GM21515 (cell line): ENCODE data around the gene HMBS.
A peak's percentile ranks its signal among the peaks of the same experiment; 100 is the strongest.
"Not testable (repeated sequence)": the region's sequence is repeated elsewhere in the genome, so short reads cannot be mapped to it uniquely, and the experiment has no call there.

Source experiments
- ATAC-seq: cut with Tn5 transposase; IDR thresholded peaks from one replicate; pipeline ENCODE4 v1.9.1; 2021; ENCODE audit not compliant: unreplicated experiment

The HMBS gene

DNA sequence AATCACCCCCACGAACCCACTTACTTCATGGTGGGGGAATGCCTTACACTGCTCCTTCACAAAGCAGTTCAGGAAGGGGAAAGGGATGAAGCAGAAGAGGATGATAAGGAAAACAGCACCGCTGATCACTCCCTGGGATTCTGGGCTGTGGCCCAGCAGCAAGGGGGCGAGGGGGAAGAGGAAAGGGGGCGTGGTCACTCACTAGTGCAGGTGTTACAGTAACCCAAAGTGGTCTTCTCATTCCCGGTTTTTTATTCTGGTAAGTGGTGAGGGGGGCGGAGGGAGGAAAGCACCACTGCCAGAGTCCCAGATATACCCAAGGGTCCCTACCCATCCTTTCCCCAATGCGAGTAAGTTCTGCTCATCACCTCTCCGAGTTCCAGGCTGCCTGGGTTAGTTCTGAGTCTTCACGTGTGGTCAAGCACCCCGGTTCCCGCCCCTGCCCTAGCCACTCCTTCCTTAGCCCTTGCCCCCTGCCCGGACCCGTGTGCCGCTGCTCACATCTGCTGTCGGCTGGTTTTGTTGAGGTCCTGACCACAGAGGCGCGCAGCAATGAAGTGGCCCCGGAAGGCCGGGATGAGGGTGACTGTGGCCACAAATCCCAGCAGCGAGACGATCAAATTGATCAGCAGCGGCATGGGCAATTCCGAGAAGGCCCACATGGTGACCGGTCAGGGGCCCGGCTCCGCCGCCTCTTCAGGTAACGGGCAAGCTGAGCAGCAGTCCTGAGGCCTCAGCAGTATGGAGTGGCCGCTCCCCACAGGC is 16.5 kb downstream of the HMBS start:
- ATAC-seq: peak; percentile 17

DNA sequence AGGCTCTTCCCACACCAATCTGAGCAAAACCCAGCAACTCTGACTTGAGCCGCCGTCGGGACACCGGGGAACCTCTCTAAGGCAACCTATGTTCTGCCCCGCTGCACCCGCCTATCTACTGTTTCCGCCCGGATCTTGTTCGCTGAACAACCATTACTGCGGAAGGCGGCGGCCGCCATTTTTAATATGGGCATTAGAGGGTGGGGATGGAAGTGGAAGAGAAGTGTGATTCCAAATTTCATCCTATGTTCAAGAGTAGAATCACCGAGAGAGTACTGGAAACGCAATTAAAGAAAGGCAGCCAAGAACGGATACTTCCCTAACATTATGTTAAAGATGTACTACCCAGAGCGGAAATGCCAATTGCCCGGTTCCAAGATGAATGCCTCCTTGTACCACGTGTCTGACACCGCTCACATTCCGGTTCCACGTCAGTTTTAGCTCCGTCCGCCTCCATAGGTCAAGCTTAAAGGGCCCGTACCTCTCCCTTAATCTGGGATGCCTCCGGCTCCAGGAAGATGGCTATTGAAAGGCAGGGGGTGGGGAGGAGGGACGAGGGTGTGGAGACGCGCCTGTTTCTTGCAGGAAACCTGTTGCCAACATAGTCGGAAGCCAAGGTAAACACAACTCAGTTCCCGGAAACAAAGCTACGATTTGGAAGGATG is 17.2 kb downstream of the HMBS start, which contains the start of gene DPAGT1:
DPAGT1 (minus strand) TSS at position 95 of the 665 bp plus-strand sequence. CDS start 198 bp downstream, outside the sequence.
- ATAC-seq: peak; percentile 69

DNA sequence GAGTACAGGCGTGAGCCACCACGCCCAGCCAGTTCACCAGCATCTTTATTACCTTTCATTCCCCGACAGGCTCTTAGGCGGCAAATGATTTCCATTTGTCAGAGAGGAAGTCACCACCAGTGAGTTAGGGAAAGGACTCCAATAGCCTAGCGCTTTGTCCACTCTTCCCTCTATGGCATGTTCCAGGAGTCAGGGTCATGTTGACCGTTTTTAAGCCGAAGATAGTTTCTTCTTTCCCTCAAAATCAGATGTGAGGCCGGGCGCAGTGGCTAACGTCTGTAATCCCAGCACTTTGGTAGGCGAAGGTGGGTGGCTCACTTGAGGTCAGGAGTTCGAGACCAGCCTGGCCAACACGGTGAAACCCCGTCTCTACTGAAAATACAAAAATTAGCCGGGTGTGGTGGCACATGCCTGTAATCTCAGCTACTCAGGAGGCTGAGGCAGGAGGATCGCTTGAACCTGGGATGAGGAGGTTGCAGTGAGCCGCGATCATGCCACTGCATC is 18.5 kb downstream of the HMBS start:
- ATAC-seq: not testable (repeated sequence)

DNA sequence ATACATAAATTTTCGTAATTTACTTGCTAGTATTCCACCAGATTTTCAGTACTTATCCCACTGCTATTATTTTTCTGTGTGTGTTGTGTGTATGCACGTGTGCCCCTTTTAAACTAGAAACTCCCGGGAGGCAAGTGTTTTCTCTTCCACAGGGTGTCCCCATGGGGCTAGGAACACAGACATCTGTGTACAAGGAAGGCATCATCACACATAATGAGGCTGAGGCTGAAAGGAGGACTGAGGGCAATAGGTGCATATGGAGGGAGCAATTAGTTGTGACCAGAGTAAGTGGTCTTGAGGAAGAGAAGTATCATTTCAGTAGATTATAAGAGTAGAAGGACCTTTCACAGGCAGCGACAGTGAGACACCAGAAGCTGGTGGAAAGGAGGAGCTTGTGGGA is 19.1 kb downstream of the HMBS start:
- no peak for ATAC-seq

DNA sequence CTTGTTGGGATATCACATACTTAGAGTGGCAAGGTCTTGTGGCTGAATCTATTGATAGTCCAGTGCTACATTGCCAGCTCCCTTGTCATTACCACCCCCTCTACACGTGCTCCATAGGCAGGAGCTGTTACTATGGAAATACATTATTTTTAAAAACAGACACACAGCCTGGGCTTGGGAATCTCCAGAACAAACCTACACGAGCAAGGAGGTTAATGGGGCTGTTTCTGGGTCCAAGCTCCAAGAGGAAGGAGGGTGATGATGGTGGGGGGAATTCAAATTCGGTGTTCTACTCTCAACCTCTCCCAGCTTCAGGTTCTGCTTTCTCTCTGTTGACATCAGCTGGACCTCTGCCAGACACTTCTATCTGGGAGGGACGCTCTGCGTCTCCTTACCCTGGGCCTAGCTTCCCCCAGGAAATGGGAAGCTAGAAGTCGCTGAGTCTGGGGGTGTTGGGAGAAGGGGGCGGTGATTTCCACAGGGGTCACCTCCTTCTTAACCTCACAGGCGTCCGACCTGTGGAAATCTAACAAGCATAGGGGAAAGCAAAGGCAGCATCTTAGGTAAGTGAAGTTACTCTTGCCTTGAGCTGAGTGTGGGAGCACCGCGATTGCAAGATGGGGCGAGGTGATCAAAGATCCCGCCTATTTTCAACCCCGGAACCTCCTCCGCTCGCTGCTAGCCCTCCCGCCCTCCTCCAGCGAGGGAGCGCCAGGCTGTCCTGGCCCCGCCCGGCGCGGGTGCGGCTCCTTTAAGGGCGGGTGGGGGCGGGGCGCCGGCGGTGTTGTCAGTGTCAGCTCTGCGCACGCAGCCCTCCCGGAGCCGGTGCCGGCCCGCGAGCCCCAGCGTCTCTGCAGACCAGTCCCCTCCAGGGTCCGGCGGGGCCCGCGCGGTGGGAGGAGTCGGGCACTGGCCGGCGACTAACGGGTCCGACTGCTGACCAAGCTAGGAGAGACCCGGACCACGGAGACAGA is 22.2 kb downstream of the HMBS start, which contains the start of gene C2CD2L:
C2CD2L (plus strand) TSS at position 781 of the 974 bp plus-strand sequence. CDS start 398 bp downstream, outside the sequence.
- ATAC-seq: peak; percentile 59

DNA sequence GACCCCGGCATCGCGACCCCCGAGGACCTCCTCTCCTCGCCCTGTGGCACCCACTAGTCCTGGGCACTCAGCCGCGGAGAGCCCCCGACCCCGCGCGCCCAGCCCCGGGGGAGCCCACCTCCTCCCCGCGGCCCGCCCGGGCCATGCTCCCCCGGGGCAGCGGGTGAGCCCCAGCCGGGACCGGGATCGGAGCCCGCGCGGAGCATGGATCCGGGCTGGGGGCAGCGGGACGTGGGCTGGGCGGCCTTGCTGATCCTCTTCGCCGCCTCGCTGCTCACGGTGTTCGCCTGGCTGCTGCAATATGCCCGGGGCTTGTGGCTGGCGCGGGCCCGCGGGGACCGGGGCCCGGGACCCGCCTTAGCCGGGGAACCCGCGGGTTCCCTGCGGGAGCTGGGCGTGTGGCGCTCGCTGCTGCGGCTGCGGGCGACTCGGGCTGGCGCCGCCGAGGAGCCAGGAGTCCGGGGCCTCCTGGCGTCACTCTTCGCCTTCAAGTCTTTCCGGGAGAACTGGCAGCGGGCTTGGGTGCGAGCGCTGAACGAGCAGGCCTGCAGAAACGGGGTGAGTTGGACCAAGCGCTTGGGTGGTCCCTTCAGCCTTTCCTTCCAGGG is 23.0 kb downstream of the HMBS start:
- peak; percentile 23 for ATAC-seq

DNA sequence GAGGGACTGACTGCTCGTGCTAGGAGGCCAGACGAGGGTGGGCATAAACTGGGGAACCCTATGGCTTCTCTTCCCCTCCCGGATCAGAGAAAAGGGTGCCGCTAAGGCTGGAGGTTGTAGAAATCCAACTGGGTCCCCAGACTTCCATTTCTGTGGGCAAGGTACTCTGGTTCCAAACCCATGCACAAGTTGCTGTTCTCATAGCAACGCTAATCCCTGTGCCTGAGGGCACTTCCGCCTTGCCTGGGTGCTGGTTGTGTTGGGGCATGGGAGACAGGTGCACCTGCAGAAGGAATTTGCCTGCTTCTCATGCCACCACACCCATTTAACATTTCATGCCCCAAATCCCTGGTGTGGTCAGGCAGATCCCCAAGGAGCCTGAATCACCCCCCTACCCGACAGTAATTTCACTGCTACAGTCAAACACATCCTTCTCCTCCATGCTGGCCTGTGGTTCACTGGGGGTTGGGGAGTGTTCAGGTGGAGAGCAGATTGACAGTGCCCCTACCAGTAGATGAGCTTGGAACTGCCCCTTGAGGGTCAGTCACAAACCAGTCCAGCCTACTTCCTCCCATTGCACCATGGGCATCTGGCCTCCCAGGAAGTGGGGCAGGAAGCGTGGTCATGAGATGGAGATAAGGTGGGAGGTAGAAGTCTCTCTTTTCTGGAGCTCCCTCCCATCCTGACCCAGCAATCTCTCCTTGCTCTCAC is 23.6 kb downstream of the HMBS start:
- ATAC-seq: no peak

DNA sequence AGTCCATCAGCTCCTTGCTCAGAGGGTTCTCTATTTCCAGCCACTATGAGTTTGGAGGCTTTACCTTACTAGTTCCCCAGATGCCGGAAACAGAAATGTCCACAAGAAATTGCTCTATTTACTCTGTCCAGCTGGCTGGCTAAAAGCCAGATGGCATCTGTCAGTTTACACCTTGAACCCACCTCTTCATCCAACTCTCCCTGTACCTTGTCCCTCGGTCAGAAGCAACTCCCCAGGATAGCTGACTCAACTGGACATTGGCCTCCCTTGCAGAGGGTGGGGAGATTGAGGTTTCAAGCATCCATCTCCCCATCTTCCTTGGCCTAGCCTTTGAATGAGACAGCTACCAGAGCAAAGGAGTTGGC is 24.2 kb downstream of the HMBS start:
- no peak for ATAC-seq

DNA sequence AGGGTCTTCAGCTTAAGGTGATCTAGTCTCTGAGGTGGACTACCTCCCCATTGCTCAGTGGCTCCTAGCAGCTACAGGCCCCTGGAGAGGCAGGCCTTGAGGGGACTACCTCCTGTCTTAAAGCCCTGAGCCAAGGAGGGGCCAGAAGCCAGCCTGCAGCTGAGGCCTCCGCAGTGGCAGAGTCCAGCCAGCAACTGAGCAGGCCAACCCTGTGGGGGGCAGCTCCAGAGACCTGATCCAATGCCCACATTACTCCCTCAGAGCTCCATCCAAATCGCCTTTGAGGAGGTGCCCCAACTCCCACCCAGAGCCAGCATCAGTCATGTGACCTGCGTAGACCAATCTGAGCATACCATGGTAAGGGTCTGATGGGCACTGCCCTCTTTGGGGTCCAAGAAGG is 25.2 kb downstream of the HMBS start:
- no peak for ATAC-seq

DNA sequence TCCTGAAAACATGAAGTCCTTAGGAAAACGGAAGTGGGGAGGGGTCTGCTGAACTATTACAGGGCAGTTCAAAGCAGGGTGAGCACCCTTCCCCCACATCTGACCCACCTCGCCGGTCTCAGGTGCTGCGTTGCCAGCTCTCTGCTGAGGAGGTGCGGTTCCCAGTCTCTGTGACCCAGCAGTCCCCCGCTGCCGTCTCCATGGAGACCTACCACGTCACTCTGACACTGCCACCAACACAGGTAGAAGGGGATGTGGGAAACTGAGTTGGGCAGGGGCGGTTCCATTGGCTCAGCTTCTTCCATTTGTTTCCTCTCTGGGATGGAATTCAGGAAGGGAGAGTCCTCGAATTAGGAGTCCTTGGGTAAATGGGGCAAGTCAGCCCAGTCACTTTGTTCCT is 25.8 kb downstream of the HMBS start:
- no peak for ATAC-seq

DNA sequence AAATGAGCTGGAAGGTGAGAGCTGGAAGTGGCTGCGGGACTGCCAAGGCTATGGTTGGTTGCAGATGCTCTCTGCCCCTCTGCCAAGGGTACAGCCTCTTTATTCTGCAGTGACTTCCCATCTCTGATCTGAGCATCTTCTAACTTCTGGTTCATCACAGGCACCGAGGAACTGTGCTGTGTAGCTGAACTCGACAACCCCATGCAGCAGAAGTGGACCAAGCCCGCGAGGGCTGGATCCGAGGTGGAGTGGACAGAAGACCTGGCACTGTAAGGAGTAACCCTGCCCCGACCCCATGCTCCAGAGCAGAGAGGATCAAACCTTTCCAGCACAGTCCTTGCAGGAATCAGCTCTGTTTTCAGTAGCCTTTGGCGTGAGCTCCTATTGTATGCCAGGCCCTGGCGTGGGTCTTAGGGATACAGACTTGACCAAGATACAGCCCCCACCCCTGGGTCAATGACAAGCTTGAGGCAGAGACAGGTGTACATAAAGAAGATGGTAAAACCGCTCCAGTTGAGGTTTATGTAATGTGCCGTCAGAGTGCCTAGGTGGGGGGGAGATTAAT is 26.8 kb downstream of the HMBS start:
- ATAC-seq: no peak

DNA sequence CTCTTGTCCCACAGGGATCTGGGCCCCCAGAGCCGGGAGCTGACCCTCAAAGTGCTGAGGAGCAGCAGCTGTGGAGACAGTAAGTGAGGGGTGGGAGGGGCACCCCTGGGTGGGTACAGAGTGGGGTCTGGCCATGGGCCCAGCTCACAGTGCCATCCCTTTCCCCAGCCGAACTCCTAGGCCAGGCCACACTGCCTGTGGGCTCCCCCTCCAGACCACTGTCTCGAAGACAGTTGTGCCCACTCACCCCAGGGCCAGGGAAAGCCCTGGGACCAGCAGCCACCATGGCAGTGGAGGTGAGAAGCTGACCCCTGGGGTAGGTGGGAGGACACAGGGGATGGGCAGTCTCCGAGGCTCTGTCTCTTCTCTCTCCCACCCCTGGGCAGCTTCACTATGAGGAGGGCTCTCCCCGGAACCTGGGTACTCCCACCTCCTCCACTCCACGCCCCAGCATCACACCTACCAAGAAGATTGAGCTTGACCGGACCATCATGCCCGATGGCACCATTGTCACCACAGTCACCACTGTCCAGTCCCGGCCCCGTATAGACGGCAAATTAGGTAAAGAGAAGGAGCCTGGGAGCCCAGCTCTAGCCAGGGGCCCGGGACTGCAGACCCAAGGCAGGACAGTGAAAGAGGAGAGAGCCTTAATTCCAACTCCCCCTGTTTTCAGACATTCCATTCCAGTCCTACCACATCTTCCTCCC is 27.8 kb downstream of the HMBS start:
- no peak for ATAC-seq

DNA sequence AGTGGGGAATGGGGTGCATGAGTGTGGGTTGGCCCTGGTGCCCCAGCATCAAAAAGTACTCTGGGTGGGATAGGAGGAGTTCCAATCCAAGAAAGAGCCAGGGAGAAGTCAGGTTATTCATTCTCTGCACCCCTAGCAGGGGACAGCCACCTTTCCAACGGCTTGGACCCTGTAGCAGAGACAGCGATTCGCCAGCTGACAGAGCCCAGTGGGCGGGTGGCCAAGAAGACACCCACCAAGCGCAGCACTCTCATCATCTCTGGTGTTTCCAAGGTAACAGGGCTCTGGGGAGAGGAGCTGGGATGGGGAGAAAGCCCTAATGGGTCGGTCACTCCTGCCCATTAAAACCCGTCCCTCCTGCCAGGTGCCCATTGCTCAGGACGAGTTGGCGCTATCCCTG is 29.0 kb downstream of the HMBS start:
- no peak for ATAC-seq

DNA sequence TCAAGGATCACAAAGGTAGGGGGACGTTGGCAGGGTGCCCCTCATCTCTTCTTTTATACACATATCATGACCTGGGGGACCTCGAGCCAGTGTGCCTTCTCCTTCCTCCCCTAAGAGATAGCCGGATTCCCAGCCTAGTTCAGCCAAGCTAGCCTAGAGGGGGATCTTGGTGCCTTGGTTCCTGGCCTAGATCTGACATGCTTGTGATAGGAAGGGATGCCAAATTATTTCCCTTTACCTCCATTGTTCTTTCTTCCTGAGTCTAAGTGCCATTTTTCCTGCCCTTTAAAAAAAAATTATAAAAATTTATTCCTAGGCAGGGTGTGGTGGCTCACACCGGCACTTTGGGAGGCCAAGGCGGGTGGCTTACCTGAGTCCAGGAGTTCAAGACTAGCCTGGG is 29.7 kb downstream of the HMBS start:
- no peak for ATAC-seq

DNA sequence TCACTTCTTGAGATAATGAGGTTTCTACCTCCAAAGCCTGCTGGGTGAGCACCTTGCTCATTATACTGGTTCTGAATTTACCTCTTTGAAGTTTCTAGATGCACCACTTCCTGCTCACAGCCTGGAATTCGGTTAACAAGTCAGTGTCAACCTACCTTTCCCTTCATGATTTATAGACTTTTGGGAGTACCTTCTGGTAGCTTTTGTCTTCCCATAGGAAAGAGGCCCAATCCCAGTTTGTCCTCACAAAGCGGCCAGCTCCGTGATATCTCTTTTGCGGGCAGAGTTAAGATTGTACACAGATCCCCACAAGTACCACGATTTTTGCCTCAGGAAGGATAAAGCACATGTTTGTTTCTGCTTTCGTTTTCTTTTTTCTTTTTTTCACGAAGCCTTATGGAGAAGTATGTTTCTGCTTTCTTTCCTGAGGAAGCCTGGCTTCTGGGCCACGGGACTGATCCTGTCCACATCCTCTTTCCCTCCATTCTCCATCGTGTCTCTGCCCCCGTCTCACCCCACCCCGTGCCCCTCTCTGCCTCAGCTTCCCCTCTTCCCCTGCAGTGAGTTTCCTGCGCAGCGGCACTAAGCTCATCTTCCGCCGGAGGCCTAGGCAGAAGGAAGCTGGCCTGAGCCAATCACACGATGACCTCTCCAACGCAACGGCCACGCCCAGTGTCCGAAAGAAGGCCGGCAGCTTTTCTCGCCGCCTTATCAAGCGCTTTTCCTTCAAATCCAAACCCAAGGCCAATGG is 31.0 kb downstream of the HMBS start:
- ATAC-seq: no peak

DNA sequence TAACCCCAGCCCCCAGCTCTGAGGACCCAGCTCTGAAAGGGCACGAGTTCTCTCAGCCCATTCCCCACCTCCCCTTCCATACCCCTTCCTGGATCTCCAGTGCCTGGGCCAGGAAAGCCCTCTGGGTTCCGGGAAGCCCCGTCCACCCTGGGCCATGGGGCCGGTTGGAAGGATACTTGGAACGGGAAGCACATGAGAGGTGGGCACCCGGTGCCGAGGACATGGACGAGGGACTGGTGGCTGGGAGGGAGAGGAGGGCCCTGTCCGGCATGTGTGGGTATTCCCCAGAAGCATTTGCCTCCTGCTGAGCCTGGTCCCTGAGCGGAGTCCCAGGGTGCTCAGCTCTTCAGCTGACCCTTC is 31.5 kb downstream of the HMBS start:
- no peak for ATAC-seq

DNA sequence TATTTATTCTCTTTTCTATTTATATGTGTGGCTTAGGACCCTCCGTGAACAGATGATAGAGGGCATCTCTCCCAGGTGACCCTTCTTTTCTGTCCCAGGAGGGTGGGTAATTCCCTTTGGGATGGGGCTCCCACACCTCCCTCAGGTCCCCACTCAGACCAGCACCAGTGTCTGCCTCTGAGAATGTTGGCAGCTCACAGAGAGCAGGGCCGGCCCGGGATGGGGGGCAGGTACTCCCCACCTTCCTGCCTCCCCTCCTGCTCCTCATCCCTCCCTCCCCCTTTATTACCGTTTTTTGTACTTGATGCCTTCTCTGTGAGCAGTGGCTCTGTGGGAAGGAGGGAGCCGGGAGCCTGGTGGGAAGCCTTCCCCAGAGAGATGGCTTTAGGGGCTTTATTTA is 31.9 kb downstream of the HMBS start:
- ATAC-seq: no peak

DNA sequence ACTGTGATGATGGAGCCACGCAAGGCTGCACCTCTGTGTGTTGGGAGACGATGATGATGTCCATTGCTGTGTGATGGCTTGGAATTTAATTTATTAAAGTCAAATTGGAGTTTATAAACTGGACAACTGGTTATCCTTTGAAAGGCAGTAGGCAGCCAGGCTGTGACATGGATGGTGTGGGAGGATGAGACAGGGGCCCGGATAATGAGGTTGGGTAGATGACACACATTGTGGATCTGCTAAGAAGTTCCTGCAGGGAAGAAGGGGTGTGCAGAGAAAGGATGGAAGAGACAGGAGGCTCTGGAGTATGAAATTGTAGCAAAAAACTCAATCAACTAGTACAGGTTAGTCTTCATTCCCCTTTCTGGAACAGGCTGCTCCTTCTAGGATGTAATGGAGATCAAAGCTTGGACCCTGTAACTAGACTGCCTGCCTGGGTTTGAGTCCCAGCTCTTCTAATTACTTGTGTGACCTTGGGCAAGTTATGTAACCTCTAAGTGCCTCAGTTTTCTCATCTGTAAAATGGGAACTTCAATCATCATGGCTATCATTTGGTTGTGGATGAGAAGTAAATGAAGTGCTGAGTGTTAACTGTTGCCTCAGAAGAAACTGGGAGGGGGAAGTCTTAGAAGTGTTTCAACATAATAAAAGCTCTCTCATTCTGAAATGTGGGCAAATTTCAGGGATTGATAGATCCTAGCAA is 32.5 kb downstream of the HMBS start:
- ATAC-seq: no peak
